ENCODE data around the gene CEACAM8. TPM values are rescaled to one million over a fixed set of nuclear protein-coding genes. Genes with fewer than 3 reads are reported as not detected.
"Not testable (repeated sequence)": the region's sequence is repeated elsewhere in the genome, so short reads cannot be mapped to it uniquely, and the experiment has no call there.

The CEACAM8 gene
- total RNA-seq, 4 donors from 2014 or later: not detected

GRCh38 chr19:42538841-42539709 is 55.6 kb downstream of the CEACAM8 start:
- no peaks in the 10 kb centered on the region for H3K9me3 ChIP-seq
- H3K27me3 ChIP-seq: no peaks in the 10 kb centered on the region
- DNase-seq (no peak), ATAC-seq (no peak)
- H3K4me3 ChIP-seq: no peak overlapping the region
- no peaks in the 10 kb centered on the region for H3K4me1 ChIP-seq
- H3K27ac ChIP-seq: no peak overlapping the region
- H3K36me3 ChIP-seq: no peaks in the 10 kb centered on the region
- TF ChIP-seq CTCF (IDR thresholded peaks at IDR 0.05 in 4 of 5, conservative IDR thresholded peaks at IDR 0.05 in 1 of 5): no peak
- no peak for TF ChIP-seq POLR2A (IDR thresholded peaks at IDR 0.05)
- in situ Hi-C loops (cut with MboI; ENCODE audit: low sequenced_read_pairs in 4 of 4) (no loop called here), intact Hi-C loops (cut with DNase I; ENCODE audit: low total_unique reads) (no loop called here)

- in situ Hi-C loops (cut with MboI; ENCODE audit: low sequenced_read_pairs in 4 of 4); H3K27ac ChIP-seq; ATAC-seq: not testable (repeated sequence)
Observed at GRCh38 chr19:42535276-42535675, 59.4 kb downstream of the CEACAM8 start.

GRCh38 chr19:42534391-42534790 is 60.3 kb downstream of the CEACAM8 start:
- ATAC-seq (no peak), DNase-seq (no peak)
- no peaks in the 10 kb centered on the region for H3K36me3 ChIP-seq
- in situ Hi-C loops (cut with MboI; ENCODE audit: low sequenced_read_pairs in 4 of 4) (loop anchor here in 1 of 4 donors (5.0 kb wide), 1 partner anchor 82 kb away; no protein-coding TSS in a partner anchor), intact Hi-C loops (cut with DNase I; ENCODE audit: low total_unique reads) (no loop called here)
- no peak overlapping the region for H3K4me3 ChIP-seq
- no peaks in the 10 kb centered on the region for H3K9me3 ChIP-seq
- H3K27me3 ChIP-seq: no peaks in the 10 kb centered on the region
- no peaks in the 10 kb centered on the region for H3K4me1 ChIP-seq
- TF ChIP-seq CTCF (IDR thresholded peaks at IDR 0.05 in 4 of 5, conservative IDR thresholded peaks at IDR 0.05 in 1 of 5) (no peak), POLR2A (IDR thresholded peaks at IDR 0.05) (no peak)
- no peak overlapping the region for H3K27ac ChIP-seq

More at GRCh38 chr19:42535276-42535675, 59.4 kb downstream of the CEACAM8 start:
- intact Hi-C loops (cut with DNase I; ENCODE audit: low total_unique reads); H3K4me1 ChIP-seq; H3K4me3 ChIP-seq; DNase-seq; H3K27me3 ChIP-seq; H3K9me3 ChIP-seq; H3K36me3 ChIP-seq: not testable (repeated sequence)

- H3K9me3 ChIP-seq: no peaks in the 10 kb centered on the region
- no peaks in the 10 kb centered on the region for H3K4me1 ChIP-seq
- no peaks in the 10 kb centered on the region for H3K27me3 ChIP-seq
- H3K27ac ChIP-seq: no peak overlapping the region
- in situ Hi-C loops (cut with MboI; ENCODE audit: low sequenced_read_pairs in 4 of 4): loop anchor here in 1 of 4 donors (5.0 kb wide), 1 partner anchor 81 kb away; no protein-coding TSS in a partner anchor
- no peak for TF ChIP-seq POLR2A (IDR thresholded peaks at IDR 0.05)
- no peak for TF ChIP-seq CTCF (IDR thresholded peaks at IDR 0.05 in 4 of 5, conservative IDR thresholded peaks at IDR 0.05 in 1 of 5)
- no peak overlapping the region for H3K4me3 ChIP-seq
- no peaks in the 10 kb centered on the region for H3K36me3 ChIP-seq
- intact Hi-C loops (cut with DNase I; ENCODE audit: low total_unique reads): no loop called here
- DNase-seq (no peak), ATAC-seq (no peak)
Observed at GRCh38 chr19:42532891-42533290, 61.8 kb downstream of the CEACAM8 start.

- DNase-seq (no peak), ATAC-seq (no peak)
- in situ Hi-C loops (cut with MboI; ENCODE audit: low sequenced_read_pairs in 4 of 4) (loop anchor here in 1 of 4 donors (5.0 kb wide), 1 partner anchor 79 kb away; no protein-coding TSS in a partner anchor), intact Hi-C loops (cut with DNase I; ENCODE audit: low total_unique reads) (no loop called here)
- Histone ChIP-seq H3K9me3 (no peaks in the 10 kb centered on the region), H3K4me1 (no peaks in the 10 kb centered on the region), H3K4me3 (no peak overlapping the region), H3K27me3 (no peaks in the 10 kb centered on the region), H3K36me3 (no peaks in the 10 kb centered on the region), H3K27ac (no peak overlapping the region)
- TF ChIP-seq POLR2A (IDR thresholded peaks at IDR 0.05) (no peak), CTCF (IDR thresholded peaks at IDR 0.05 in 4 of 5, conservative IDR thresholded peaks at IDR 0.05 in 1 of 5) (no peak)
Observed at GRCh38 chr19:42531313-42531712, 63.4 kb downstream of the CEACAM8 start.
